HG02938 (cell line): ENCODE measurements around the gene DBX2.
"Not testable (repeated sequence)": the region's sequence is repeated elsewhere in the genome, so short reads cannot be mapped to it uniquely, and the experiment has no call there.

Experiments used
- ATAC-seq: cut with Tn5 transposase; IDR thresholded peaks from one replicate; pipeline ENCODE4 v1.9.1; 2021; ENCODE audit warnings: mild to moderate bottlenecking, moderate library complexity; ENCODE audit not compliant: unreplicated experiment

The DBX2 gene

DNA sequence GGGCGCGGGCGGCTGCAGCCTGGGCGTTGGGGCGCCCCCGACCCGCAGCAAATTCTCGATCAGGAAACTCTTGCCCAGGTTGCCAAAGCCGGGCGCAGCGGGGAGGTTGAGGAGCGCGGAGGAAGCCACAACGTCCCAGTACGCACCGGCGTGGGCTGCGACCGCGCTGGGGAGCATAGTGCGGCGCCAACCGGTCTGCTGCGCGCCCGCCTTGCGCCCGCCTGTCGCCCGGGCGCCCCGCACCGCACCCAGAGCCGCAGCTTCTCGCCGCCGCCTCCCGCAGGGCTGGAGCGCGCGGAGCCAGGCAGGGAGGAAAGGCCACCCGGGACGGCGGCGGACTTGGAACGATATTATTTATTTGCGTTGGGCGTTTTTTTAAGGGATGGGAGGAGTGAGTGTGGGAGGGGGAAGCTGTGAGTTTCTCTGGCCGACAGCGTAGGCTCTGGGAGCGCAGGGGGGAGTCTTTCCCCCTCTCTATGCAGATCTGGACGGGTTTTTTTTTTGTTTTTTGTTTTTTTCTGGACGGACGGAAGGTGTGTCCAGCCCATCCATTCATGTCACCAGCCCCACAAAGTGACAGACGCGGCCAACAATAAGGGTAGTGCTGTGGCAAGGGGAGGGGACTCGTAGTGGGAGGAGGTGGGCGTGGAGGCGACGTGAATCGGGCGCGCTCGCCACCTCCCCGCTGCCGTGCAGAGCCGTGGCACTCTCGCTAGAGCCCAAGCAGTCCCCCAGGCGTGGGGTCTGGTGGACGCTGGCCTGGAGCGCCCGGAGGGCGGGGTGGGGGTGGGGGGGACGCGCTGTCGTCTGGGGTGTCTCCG, at the start of gene DBX2:
TSS of gene DBX2 (minus strand) at position 349 of the 821 bp plus-strand sequence. CDS start at position 177, 172 bp downstream.
- ATAC-seq = no peak

DNA sequence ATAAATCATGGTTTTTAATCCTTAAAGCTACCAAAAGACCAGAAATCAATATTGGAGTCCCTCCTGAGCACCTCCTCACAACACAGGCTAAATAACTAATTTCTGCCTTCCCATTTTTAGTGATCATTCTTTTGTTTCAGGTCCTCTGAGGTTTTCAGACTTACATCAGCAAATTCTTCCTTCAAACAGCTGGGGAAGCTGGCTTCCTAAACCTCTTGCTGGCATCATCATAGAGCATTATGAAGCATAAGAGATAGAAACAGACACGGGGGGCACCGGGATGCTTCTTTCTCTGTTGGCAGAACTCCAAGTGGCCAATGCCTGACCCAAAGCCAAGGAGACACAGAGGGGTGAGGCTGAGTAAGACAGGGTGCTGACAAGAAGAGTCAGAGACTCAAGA, 47.9 kb upstream of the DBX2 start:
- ATAC-seq = no peak

DNA sequence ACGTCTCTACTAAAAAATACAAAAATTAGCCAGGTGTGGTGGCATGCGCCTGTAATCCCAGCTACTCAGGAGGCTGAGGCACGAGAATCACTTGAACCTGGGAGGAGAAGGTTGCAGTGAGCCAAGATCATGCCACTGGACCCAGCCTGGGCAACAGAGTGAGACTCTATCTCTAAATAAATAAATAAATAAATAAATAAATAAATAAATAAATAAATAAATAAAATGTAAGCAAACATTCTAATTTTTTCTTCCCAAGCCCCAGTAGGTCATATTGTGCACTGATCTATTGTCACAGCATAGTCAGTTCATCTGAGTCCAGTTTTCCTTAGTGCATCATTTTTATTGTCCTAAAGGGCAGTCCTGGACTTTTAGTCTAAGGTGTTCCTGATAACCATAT, 44.5 kb upstream of the DBX2 start:
- not testable (repeated sequence) for ATAC-seq

DNA sequence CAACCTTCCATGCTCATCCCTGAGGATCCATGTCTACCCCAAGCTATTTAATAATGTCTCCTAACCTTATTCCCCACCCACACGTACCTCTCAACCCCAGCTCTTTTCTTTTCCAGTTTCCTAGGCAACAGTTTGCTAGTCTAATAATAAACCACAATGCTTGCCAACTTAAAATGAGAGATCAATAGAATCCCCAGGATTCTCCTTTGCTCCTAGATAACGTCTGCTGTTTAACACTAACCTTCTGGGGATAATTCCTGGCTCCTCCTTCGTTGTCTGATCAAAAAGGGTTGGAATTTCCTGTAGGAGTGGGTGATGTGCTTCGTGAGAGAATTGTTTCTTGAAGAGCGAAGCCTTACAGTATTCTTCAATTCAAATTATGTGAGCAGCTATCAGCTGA, 42.2 kb upstream of the DBX2 start:
- ATAC-seq = no peak

DNA sequence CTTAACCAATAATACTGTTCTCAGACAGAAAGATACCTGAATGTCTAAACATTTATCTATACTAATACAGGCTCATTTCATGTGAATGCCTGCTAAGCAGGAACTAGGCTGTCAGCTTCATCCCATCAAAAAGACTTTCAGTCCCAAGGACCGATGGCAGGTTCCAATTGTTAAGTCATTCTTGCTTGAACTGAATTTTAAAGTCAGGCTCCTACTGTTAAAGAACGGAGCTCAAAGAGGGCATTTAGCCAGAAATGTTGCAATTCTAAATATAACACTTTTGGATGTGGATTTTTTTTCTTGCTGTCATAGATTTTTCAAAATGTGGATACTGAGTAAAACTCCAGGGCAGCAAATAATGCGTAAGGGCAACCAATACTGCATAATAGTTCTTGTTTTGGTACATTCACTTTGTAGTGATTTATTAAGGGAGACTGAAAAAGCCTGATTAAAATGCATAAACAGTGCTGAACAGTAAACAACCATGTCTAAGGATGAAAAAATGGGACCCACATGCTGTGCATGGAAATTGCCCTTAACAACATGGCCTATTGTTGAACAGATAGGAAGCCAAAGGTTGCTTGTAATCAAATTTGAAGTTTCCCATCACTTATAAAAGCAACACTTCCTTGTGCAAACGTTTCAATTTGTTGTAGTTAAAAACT, 38.6 kb upstream of the DBX2 start:
- ATAC-seq = no peak

DNA sequence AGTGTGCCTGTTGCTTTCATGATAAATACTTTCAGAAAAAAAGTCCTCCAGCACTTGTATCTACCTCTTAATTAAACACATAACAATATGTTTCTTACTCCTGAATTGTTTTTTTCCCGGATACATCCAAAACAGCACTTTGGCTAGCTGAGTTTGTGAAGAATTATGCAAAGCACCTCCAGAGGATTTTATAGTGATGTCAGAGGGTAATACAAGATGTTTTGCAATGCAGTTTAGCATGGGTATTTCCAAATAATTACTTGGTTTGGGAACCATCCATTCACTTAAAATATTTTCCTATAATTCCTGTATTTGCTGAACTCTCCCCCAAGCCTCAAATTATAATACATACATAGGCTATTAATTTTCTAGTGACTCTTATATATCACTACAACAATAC, 37.7 kb upstream of the DBX2 start:
- no peak for ATAC-seq

DNA sequence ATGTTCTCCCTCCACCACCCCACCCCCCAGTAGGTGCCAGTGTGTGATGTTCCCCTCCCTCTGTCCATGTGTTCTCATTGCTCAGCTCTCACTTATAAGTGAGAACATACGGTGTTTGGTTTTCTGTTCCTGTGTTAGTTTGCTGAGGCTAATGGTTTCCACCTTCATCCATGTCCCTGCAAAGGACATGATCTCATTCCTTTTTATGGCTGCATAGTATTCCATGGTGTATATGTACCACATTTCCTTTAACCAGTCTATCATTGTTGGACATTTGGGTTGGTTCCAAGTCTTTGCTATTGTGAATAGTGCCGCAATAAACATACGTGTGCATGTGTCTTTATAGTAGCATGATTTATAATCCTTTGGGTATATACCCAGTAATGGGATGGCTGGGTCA, 33.3 kb upstream of the DBX2 start:
- ATAC-seq = not testable (repeated sequence)

DNA sequence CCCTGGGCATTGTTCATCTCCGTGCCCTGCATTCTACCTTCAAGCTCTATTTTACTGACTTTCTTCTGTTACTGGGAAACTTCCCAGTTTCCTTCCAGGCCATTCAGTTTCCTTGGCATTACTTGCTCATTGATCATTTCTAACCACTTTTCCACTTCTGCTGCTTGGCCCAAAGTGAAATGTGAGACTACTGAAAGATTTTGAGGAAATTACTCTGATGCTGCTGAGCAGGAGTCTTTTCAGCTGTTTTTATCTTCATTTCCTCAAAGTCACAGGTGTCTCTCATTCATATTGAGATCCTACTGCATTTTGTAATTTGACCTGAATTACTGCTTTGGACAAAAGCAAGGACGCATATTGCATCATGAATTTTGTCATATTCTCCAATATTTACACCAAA, 26.4 kb upstream of the DBX2 start:
- ATAC-seq = no peak

DNA sequence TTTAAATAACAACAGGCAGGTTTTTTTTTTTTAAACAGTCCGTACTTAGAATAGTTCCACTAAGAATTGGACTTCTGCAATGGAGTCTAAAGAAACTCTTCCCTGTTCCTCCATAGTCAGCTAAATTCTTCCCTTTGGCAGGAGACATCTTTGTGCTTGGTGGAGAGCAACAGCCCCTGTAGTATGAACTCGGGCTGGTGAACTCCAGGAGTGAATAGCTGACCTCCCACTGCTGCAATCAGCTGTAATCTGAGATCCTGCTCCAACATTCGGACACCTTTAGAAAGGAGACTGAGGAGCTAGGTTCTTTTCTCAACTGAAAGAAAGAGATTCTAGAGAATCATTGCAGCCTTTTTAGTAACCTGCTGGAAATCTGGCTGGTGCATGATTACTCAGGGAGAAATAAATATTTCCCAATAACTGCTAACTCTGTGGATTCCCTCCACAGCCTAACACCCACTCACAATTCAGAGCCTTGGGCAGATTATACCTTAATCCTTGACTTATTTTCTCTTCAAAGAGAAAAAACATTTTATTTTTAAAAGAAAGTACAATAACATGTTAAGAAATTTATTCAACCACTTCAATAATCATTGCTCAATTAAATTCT, 25.6 kb upstream of the DBX2 start:
- no peak for ATAC-seq

DNA sequence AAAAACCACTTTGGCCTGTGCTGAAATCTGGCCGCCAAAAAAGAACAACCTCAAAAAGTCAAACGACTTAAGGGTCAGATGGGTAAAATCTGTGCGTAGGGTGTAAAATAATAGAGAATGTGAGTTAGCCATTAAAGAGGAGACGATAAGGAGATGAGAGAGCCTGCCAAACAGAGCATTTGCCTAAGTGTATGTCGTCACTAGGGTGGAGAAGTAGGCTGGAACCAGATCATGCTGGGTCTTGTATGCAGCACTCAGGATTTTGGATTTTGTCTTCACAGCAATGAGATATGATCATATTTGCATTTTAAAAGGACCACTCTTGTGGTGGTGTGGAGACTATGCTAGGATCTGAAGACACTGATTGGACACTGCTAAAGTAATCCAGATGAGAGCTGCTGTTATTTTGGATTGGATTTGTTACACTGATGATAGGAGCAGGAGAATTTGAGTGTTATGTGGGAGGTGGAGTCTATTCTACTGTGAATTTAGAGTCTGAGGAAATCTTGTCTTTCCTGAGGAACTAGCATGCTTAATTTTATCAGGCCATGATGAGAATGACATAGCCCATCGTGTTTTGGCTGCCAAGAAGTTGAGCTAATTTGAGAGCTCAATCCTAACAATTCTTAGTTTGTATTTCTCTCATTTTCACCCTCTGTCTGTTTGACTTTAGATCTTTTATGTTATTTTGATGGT, 24.8 kb upstream of the DBX2 start:
- no peak for ATAC-seq

DNA sequence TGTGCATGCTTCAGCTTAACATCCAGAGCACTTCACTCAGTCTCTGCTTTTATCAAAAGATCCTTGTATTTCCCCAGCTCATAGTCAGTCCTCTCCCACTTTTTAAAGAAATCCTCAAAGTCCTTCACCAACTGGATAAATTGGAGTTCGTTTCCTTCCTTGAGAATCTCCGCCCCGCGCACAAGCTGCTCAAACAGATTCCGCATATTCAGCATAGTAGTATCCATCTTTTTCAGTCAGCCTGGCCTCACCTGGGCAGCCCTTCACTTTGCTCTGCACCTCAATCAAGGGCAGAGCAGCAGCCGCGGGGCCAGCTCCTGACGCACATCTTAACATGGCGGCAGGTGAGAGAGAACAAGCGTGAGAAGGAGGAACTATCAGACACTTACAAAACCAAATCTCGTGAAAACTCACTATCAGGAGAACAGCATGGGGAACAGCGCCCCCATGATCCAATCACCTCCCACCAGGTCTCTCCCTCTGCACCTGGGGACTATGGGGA, 14.3 kb upstream of the DBX2 start:
- no peak for ATAC-seq

DNA sequence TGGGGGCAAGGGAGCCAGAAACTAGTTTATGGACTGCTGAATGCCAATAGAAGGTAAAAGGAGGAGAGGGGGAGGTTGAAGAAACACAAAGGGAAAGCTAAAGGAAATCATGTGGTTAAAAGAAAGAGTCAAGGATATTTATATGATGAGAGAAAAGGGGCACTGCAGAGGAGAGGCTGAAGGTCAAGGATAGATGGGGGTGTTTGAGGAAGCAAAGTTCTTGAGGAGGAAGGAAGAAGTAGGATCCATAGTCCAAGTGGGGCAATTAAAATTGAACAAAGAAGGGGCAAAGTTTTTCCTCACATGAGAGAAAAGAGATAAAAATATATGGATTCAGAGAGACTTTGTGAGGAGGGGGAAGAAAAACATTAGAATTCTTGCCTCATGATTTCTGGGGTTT, 10.1 kb upstream of the DBX2 start:
- ATAC-seq = no peak

DNA sequence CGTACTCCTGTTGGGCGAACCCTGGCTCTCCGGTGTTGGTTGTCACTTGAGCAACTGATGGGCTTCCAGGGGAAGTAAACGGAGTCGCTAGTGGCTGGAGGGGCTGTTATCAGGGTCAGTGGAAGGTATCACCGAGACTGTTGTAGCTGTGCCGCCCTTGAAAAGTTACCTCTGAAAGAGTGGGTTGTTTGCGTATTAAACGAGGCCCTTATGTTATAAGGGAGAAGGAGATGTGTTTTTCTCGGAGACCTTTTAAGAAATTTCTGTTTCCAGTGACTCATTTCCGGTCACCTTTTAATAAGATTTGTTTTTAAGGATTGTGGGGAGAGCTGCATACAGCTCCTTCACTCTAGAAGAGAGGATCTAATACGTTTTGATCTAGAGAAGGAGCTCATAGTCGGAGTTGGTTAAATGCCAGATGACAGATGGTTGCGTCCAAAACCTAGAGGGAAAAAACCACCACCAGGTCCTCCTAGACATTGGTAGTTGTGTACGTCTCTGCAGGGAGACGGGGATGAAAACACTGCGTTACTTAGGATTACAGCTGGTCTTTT, 750 bp upstream of the DBX2 start:
- no peak for ATAC-seq

DNA sequence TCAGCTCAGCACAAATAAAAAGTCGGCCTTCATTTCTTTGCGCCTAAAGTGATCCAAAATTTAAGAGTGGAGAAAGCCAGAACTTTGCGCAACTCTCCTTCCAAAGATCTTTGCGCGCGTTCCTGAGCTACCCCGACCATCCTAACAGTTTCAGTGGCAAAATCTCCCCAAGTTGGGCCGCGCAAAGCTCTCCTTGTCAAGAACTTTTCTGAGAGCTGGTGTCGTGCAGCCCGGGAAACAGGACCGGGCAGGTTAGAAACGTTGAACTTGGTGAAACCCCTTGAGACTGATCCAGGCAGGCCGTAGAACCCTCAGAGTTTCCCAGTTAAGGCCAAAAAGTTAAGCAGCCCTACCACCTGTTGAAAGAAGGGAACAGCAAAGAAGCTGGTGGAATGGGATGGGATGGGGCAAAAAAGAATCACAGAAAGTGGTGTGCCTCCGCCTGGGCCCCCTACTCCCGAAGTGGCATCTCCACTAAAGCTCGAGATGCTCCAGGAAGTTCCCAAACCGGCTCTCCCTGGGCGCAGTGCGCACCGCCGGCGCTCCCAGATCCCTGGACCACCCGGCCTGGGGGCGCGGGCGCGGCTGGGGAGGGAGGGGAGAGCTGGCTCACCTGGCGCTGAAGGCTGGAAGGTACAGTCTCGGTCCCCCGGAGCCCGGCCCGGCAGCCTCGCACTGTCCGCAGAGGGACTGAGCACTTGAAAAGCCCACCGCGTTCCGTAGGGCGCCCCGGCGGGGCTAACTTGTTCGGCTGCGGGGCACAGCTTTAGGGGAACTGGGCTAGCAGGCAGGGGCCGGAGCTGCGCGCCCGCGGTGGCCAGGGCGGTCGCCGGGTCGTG, 768 bp downstream of the DBX2 start:
- no peak for ATAC-seq

DNA sequence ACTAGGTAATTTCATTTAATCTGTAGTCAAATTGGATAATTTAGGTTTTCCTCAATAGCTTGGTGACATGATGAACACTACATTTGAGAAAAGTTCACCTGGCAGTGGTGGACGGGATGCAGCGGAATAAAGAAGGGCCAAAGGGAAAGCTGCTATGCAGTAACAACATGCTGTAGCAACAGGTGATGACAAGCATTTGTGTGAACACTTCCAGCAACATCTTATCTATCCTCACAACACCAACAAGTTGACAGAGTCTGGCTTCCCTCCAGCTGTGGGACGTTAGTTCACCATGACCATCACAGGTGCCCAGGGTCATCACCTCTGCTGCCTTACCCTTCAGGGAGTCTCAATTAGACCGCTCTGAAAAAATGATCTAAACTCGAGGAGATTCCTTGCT, 8.3 kb downstream of the DBX2 start:
- ATAC-seq = no peak

DNA sequence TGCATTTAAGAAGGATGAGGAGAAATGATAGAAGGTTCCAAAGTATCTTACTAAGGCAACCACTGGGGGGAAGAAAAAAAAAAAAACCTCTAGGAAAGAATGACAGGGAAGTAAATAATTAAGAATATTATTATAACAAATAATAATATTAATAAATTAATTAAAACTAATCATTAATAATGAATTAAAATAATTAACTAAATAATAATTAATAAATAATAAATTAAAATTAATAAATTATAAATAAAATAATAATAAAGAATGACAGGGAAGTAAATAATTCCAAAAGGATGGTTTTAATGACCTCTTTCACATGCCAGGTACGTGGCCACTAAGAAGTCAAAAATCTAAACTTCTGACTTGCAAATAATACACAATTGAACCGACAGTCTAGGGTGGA, 9.9 kb downstream of the DBX2 start:
- ATAC-seq = no peak

DNA sequence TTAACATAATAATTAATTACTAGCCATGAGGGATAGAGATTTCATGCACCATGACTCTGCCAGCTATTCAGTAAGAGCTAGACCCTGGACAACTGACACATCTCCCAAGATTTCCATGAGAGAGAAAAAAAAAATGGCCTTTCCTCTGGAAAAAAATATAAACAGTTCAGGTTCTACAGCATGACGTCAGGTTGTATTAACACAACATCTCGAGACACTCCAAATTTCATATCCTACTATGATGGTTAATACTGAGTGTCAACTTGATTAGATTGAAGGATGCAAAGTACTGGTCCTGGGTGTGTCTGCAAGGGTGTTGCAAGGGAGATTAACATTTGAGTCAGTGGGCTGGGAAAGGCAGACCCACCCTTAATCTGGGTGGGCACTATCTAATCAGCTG, 11.1 kb downstream of the DBX2 start:
- no peak for ATAC-seq

DNA sequence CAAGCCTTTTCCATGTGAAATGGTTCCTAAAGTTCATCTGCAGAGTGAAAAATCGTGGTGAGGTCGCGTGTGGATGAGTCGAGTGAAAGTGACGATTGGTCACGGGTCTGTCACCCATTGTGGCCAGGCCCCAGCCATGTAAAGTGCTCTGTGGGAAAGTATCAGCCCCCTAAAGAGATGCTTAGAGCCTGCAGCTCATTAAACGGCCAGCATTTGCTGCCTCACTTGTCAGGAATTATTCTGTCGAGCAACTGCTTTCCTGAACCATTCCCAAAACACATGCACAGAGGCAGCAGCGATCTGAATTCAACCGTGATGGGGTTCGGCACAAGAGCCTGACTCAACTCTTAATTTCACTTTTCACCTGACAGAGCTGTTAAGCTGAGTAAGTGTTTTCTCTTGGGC, 16.0 kb downstream of the DBX2 start:
- no peak for ATAC-seq

DNA sequence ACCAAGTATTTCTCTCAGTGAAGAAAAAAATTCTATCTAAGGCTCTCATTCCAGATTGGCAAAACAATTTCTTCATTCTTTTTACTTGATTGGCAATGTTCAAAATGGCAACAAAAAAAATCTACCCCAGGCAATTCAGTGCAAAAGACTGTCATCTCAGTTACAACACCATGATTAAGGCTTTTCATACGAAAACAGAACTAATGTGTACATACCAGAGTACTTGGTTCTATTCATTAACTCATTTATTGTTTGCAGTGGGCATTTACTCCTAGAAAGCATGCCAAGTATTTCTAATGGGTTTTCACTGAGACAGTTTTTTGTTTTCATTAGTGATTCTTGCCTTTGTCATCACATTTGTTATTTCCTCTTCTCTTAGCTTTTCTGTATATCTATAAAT, 33.0 kb downstream of the DBX2 start:
- no peak for ATAC-seq

DNA sequence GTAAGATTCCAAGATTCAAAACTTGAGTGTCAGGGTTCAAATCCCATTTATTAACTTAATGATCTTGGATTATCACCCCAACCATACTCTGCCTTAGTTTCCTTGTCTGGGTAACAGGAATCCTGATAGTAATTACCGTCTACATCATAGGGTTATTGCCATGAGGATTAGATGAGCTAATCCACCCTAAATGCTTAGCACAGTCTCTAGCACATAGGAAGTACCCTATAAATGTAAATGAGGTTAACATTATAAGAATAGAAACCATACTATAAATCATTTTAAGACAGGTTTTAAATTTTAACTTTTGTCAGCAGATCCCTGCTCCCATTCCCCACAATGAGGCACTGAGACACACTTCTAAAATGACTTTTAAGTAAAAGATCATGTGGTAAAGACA, 36.5 kb downstream of the DBX2 start:
- ATAC-seq = no peak
